SK-N-SH (cell line): ENCODE measurements around the gene LRRTM2. TPM values are rescaled to one million over a fixed set of nuclear protein-coding genes. Genes with fewer than 3 reads are reported as not detected.

ENCODE experiments used
- CTCF ChIA-PET: fragments of 300-600, 350-600 bp; formaldehyde crosslinking; extraction: SDS; loops from one replicate; lab custom pipeline; 2021; lab: Yijun Ruan, JAX
- POLR2A ChIA-PET: fragments of 350-600 bp; sonication (Branson Sonifier 250); formaldehyde crosslinking; extraction: SDS; loops from one replicate; lab custom pipeline; 2020; ENCODE audit warnings: antibody characterized with exemption, inconsistent platforms; lab: Yijun Ruan, JAX
- DNase-seq: peaks from one replicate; pipeline ENCODE4 v3.0.0; 2012
- H2AFZ ChIP-seq: fragments of 200-600 bp; sonication (generic); 2 replicates; pipeline ENCODE4 v1.8.1; 2016; ENCODE audit warnings: antibody characterized with exemption, mild to moderate bottlenecking, low read depth
- H3F3A ChIP-seq: fragments of 200-600 bp; sonication (generic); replicated peaks from 2 replicates; pipeline ENCODE3; 2016; ENCODE audit warnings: antibody characterized with exemption, mild to moderate bottlenecking; ENCODE audit not compliant: insufficient read depth
- H3K27ac ChIP-seq, 2 experiments: fragments of 200-500 bp in 1 of 2; fragments of 200-600 bp in 1 of 2; sonication (Bioruptor generic) in 1 of 2; sonication (generic), shearing (Covaris generic) in 1 of 2; 2 replicates each; pipeline versions ENCODE4 v1.5.1 to v1.6.1; 2014 to 2016; ENCODE audit warnings: low read depth in 2 of 2, inconsistent platforms in 1 of 2, low read length in 1 of 2, mild to moderate bottlenecking in 1 of 2, mixed read lengths in 1 of 2
- H3K27me3 ChIP-seq: fragments of 200-600 bp; sonication (generic), shearing (Covaris generic); 2 replicates; pipeline ENCODE4 v1.6.1; 2016; ENCODE audit warnings: mixed run types; ENCODE audit not compliant: insufficient read depth
- H3K36me3 ChIP-seq, 2 experiments: fragments of 200-500 bp in 1 of 2; fragments of 200-600 bp in 1 of 2; sonication (Bioruptor generic) in 1 of 2; sonication (generic) in 1 of 2; replicated peaks in 1 of 2; 2 replicates each; pipeline versions ENCODE3 to v1.5.1; 2014 to 2016; ENCODE audit warnings: low read length in 1 of 2, mild to moderate bottlenecking in 1 of 2; ENCODE audit not compliant: insufficient read depth in 2 of 2, control insufficient read depth in 1 of 2
- H3K4me1 ChIP-seq, 2 experiments: fragments of 200-500 bp in 1 of 2; fragments of 200-600 bp in 1 of 2; sonication (Bioruptor generic) in 1 of 2; sonication (generic), shearing (Covaris generic) in 1 of 2; 2 replicates each; pipeline versions ENCODE4 v1.5.1 to v1.6.1; 2014 to 2016; ENCODE audit warnings: low read depth in 1 of 2, low read length in 1 of 2, mixed run types in 1 of 2; ENCODE audit not compliant: insufficient read depth in 2 of 2, control insufficient read depth in 1 of 2
- H3K4me2 ChIP-seq: fragments of 200-600 bp; sonication (generic), shearing (Covaris generic); 2 replicates; pipeline ENCODE4 v1.6.1; 2017; ENCODE audit warnings: mixed run types
- H3K4me3 ChIP-seq, 2 experiments: fragments of 200-500 bp in 1 of 2; fragments of 200-600 bp in 1 of 2; sonication (Bioruptor generic) in 1 of 2; sonication (generic), shearing (Covaris generic) in 1 of 2; 2 replicates each; pipeline versions ENCODE4 v1.5.1 to v1.8.1; 2014 to 2016; ENCODE audit warnings: low read depth in 2 of 2, inconsistent platforms in 1 of 2, low read length in 1 of 2, mild to moderate bottlenecking in 1 of 2, mixed read lengths in 1 of 2, moderate library complexity in 1 of 2
- H3K79me2 ChIP-seq: fragments of 200-600 bp; sonication (generic); 2 replicates; pipeline ENCODE4 v1.8.1; 2017; ENCODE audit warnings: mild to moderate bottlenecking; ENCODE audit not compliant: insufficient read depth
- H3K9ac ChIP-seq: fragments of 200-600 bp; sonication (generic); 2 replicates; pipeline ENCODE4 v1.6.1; 2017; ENCODE audit warnings: mixed run types
- H3K9me2 ChIP-seq: fragments of 200-600 bp; sonication (generic); 2 replicates; pipeline ENCODE4 v1.6.1; 2017; ENCODE audit warnings: mixed run types
- H3K9me3 ChIP-seq: fragments of 200-600 bp; sonication (generic); 2 replicates; pipeline ENCODE4 v1.6.1; 2017; ENCODE audit warnings: mixed run types, mild to moderate bottlenecking, moderate library complexity
- H4K20me1 ChIP-seq: fragments of 200-600 bp; sonication (generic); 2 replicates; pipeline ENCODE4 v1.6.1; 2017; ENCODE audit warnings: mild to moderate bottlenecking, mixed run types; ENCODE audit not compliant: insufficient read depth
- ELF1 ChIP-seq: IDR thresholded peaks from 2 replicates; pipeline ENCODE4 v1.4.0; 2012
- EP300 ChIP-seq, 2 experiments: IDR thresholded peaks; 2 replicates each; pipeline versions ENCODE4 v1.4.0 to v1.6.1; 2012; ENCODE audit warnings: borderline replicate concordance in 1 of 2, low read depth in 1 of 2, low read length in 1 of 2
- EZH2phosphoT487 ChIP-seq: fragments of 200-600 bp; sonication (generic); IDR thresholded peaks from 2 replicates; pipeline ENCODE4 v1.6.1; 2017; ENCODE audit warnings: low read depth, mixed run types, mild to moderate bottlenecking, antibody characterized with exemption, moderate library complexity, borderline replicate concordance
- GABPA ChIP-seq: IDR thresholded peaks from 2 replicates; pipeline ENCODE4 v1.4.0; 2012; ENCODE audit warnings: low read depth, mild to moderate bottlenecking
- GATA2 ChIP-seq: sonication (generic); formaldehyde crosslinking; IDR thresholded peaks from 2 replicates; pipeline ENCODE4 v1.5.0; 2020; ENCODE audit warnings: mild to moderate bottlenecking, missing genetic modification reagents
- JUND ChIP-seq: IDR thresholded peaks from 2 replicates; pipeline ENCODE4 v1.4.0; 2012
- MAX ChIP-seq: IDR thresholded peaks from 2 replicates; pipeline ENCODE4 v1.4.0; 2012; ENCODE audit warnings: low read depth
- MEF2A ChIP-seq: IDR thresholded peaks from 2 replicates; pipeline ENCODE4 v1.4.0; 2012; ENCODE audit warnings: low read depth, borderline replicate concordance
- MXI1 ChIP-seq: IDR thresholded peaks from 2 replicates; pipeline ENCODE4 v1.6.1; 2012; ENCODE audit warnings: mild to moderate bottlenecking, low read depth, low read length, improper control_type of control experiment
- POLR2AphosphoS5 ChIP-seq: IDR thresholded peaks from 2 replicates; pipeline ENCODE4 v1.6.1; 2012; ENCODE audit warnings: low read depth, low read length
- RAD21 ChIP-seq: IDR thresholded peaks from 2 replicates; pipeline ENCODE4 v1.6.1; 2012; ENCODE audit warnings: mild to moderate bottlenecking, low read length
- REST ChIP-seq: IDR thresholded peaks from 2 replicates; pipeline ENCODE4 v1.6.1; 2012; ENCODE audit warnings: mild to moderate bottlenecking, low read depth, low read length, moderate library complexity
- RXRA ChIP-seq: IDR thresholded peaks from 2 replicates; pipeline ENCODE4 v1.4.0; 2012; ENCODE audit warnings: low read depth, mild to moderate bottlenecking, borderline replicate concordance
- TAF1 ChIP-seq: IDR thresholded peaks from 2 replicates; pipeline ENCODE4 v1.6.1; 2012; ENCODE audit warnings: low read depth, mild to moderate bottlenecking, low read length, moderate library complexity, borderline replicate concordance
- TCF12 ChIP-seq: IDR thresholded peaks from 2 replicates; pipeline ENCODE4 v1.4.0; 2012
- TEAD4 ChIP-seq: IDR thresholded peaks from 2 replicates; pipeline ENCODE4 v1.4.0; 2012; ENCODE audit warnings: mild to moderate bottlenecking, borderline replicate concordance; ENCODE audit not compliant: insufficient read depth
- WGBS: methylation state at CpG from one replicate; pipeline ENCODE4 v1.1.6; 2017; ENCODE audit warnings: low lambda C conversion rate; 5-methylcytosine and 5-hydroxymethylcytosine counted together
- polyA plus RNA-seq, 3 experiments: library from polyadenylated mRNA; depleted of rRNA; stranded (reverse); fragments of >200 nt; gene quantifications; 2 replicates each; pipeline ENCODE4 v1.2.3, GENCODE V29; 2012

LRRTM2 gene
- polyA plus RNA-seq, 1 of the 3 experiments (the other 2 are of a cell fraction) = 0.38 TPM

- no peaks in the 10 kb centered on the region for H3K9me3 ChIP-seq
- H3K4me2 ChIP-seq = no peak overlapping the region
- H3K79me2 ChIP-seq = peaks cover 17% of the 10 kb centered on the region
- TF ChIP-seq RXRA = no peak
- no peak for TF ChIP-seq RAD21
- TF ChIP-seq MXI1 = no peak
- no peak for TF ChIP-seq TAF1
- H3K9me2 ChIP-seq = no peaks in the 10 kb centered on the region
- CTCF ChIA-PET = no interaction called here
- H3F3A ChIP-seq = peaks cover 32% of the 10 kb centered on the region
- no peak overlapping the region for H2AFZ ChIP-seq
- 94% methylated on average over 1 of the region's 1 CpG for WGBS
- H3K9ac ChIP-seq = no peak overlapping the region
- no peaks in the 10 kb centered on the region; the same call in 1 of the 2 replicates for H4K20me1 ChIP-seq
- H3K4me3 ChIP-seq = no peak overlapping the region
- H3K27ac ChIP-seq = no peak overlapping the region
- H3K36me3 ChIP-seq = peaks cover 3 to 42% of the 10 kb centered on the region in 2 experiments
- POLR2A ChIA-PET = no interaction called here
- DNase-seq = no peak
- H3K4me1 ChIP-seq = peaks cover 0 to 12% of the 10 kb centered on the region in 2 experiments; a peak in 2 of 4 replicates
- no peaks in the 10 kb centered on the region for H3K27me3 ChIP-seq
Observed at GRCh38 chr5:138895918-138896317, 20.8 kb upstream of the LRRTM2 start.

- CTCF ChIA-PET = interaction anchor here (1.2 to 2.1 kb wide), 2 partner anchors 15 to 16 kb away, joined by 3 to 5 read pairs; partner anchors contain the start of gene LRRTM2
- TF ChIP-seq JUND (no peak), GABPA (no peak), MAX (no peak), EZH2phosphoT487 (no peak), MEF2A (no peak), TCF12 (no peak), POLR2AphosphoS5 (no peak), REST (no peak), ELF1 (no peak), TEAD4 (no peak), EP300 (IDR thresholded peaks at IDR 0.05; ENCODE audit: borderline replicate concordance in 1 of 2, low read depth in 1 of 2, low read length in 1 of 2) (no peak), GATA2 (CRISPR knock-in tag) (no peak)
- H3F3A ChIP-seq = peaks cover 22% of the 10 kb centered on the region
- H3K4me3 ChIP-seq = no peak overlapping the region
- H3K9me3 ChIP-seq = no peaks in the 10 kb centered on the region
- H3K36me3 ChIP-seq = peaks cover 42 to 64% of the 10 kb centered on the region in 2 experiments
- no peak overlapping the region for H3K9ac ChIP-seq
- H3K27me3 ChIP-seq = no peaks in the 10 kb centered on the region
- peaks cover 21% of the 10 kb centered on the region; the same call in 1 of the 2 replicates for H3K79me2 ChIP-seq
- H2AFZ ChIP-seq = no peak overlapping the region
- H4K20me1 ChIP-seq = no peaks in the 10 kb centered on the region
- no peaks in the 10 kb centered on the region; the same call in 1 of the 2 replicates for H3K9me2 ChIP-seq
- H3K4me2 ChIP-seq = no peak overlapping the region
- POLR2A ChIA-PET = no interaction called here
- no peak overlapping the region for H3K27ac ChIP-seq
- no peaks in the 10 kb centered on the region for H3K4me1 ChIP-seq
- no peak for DNase-seq
Observed at GRCh38 chr5:138890644-138891043, 15.5 kb upstream of the LRRTM2 start.
